GM12878 (cell line): ENCODE measurements around the gene IMMT. TPM values are rescaled to one million over a fixed set of nuclear protein-coding genes. Genes with fewer than 3 reads are reported as not detected.

ENCODE experiments used
- ATAC-seq: fragments of 200-7000 bp; cut with Tn5 transposase; 3 replicates; pipeline ENCODE4 v1.9.1; 2020; ENCODE audit warnings: mild to moderate bottlenecking, moderate library complexity
- BruUV-seq: library from RNA; stranded (reverse); fragments of 400-500 nt; replicated peaks from 2 replicates; lab custom pipeline; 2021; lab: Mats Ljungman, UMichigan
- CTCF ChIA-PET: fragments of 300-600 bp; sonication (Branson Sonifier 250); formaldehyde crosslinking; extraction: SDS; loops from one replicate; lab custom pipeline; 2021; ENCODE audit warnings: inconsistent platforms; lab: Yijun Ruan, JAX
- POLR2A ChIA-PET: fragments of 350-600 bp; formaldehyde crosslinking; extraction: SDS; loops from one replicate; lab custom pipeline; 2021; ENCODE audit warnings: inconsistent platforms; lab: Charles Lee
- RAD21 ChIA-PET: fragments of 300-600 bp; sonication (Branson Sonifier 250); formaldehyde crosslinking; loops from one replicate; lab custom pipeline; 2023; ENCODE audit warnings: antibody characterized with exemption; ENCODE audit not compliant: unreplicated experiment; lab: Charles Lee
- SMC1A ChIA-PET: fragments of 300-600 bp; sonication (Branson Sonifier 250); formaldehyde crosslinking; loops from one replicate; lab custom pipeline; 2023; ENCODE audit not compliant: unreplicated experiment, uncharacterized antibody; lab: Charles Lee
- DNase-seq: peaks from one replicate; pipeline ENCODE4 v3.0.0-alpha.2; 2011; ENCODE audit warnings: low read depth, low spot score
- FAIRE-seq: peaks from 3 replicates; lab custom pipeline; 2011; peaks lifted over from hg19 to GRCh38; lab: Jason Lieb, UNC
- H2AFZ ChIP-seq: 2 replicates; pipeline ENCODE4 v1.6.0; 2011; ENCODE audit warnings: low read depth, low read length, control low read depth; ENCODE audit not compliant: control insufficient read depth
- H3K27ac ChIP-seq: 2 replicates; pipeline ENCODE4 v1.5.1; 2011; ENCODE audit warnings: control low read depth; ENCODE audit not compliant: control insufficient read depth, insufficient read depth
- H3K27me3 ChIP-seq, 2 experiments: replicated peaks in 1 of 2; 2 replicates each; pipeline versions ENCODE4 v1.6.0 to v1.6.1; 2011; ENCODE audit warnings: low read length in 1 of 2; ENCODE audit not compliant: control insufficient read depth in 2 of 2, insufficient read depth in 2 of 2
- H3K36me3 ChIP-seq, 2 experiments: 2 replicates each; pipeline ENCODE4 v1.5.1; 2011; ENCODE audit warnings: low read length in 1 of 2; ENCODE audit not compliant: control insufficient read depth in 2 of 2, insufficient read depth in 2 of 2
- H3K4me1 ChIP-seq: 2 replicates; pipeline ENCODE4 v1.6.1; 2011; ENCODE audit warnings: mild to moderate bottlenecking, low read length, moderate library complexity, mixed read lengths; ENCODE audit not compliant: control insufficient read depth, insufficient read depth
- H3K4me2 ChIP-seq: 2 replicates; pipeline ENCODE4 v1.6.0; 2011; ENCODE audit warnings: control low read depth; ENCODE audit not compliant: control insufficient read depth, insufficient read depth
- H3K4me3 ChIP-seq: fragments of 200-600 bp; sonication (generic); 2 replicates; pipeline ENCODE4 v1.5.1; 2016
- H3K79me2 ChIP-seq: 2 replicates; pipeline ENCODE4 v1.6.0; 2011; ENCODE audit warnings: low read length; ENCODE audit not compliant: control insufficient read depth, insufficient read depth
- H3K9ac ChIP-seq: 2 replicates; pipeline ENCODE4 v1.8.0; 2011; ENCODE audit warnings: low read length, control low read depth, mixed read lengths; ENCODE audit not compliant: control insufficient read depth, insufficient read depth
- H3K9me3 ChIP-seq: replicated peaks from 3 replicates; pipeline ENCODE4 v1.5.1; 2011; ENCODE audit warnings: mild to moderate bottlenecking, low read length; ENCODE audit not compliant: control insufficient read depth, insufficient read depth
- H4K20me1 ChIP-seq: 2 replicates; pipeline ENCODE4 v1.6.0; 2011; ENCODE audit not compliant: control insufficient read depth, insufficient read depth
- CBX5 ChIP-seq: sonication (generic); IDR thresholded peaks from 2 replicates; pipeline ENCODE4 v1.6.1; 2016; ENCODE audit warnings: low read depth, moderate library complexity, mild to moderate bottlenecking, inconsistent platforms
- CEBPB ChIP-seq, 2 experiments: fragments of 150-350 bp in 1 of 2; IDR thresholded peaks; 2 replicates each; pipeline ENCODE4 v1.6.1; 2012 to 2014; ENCODE audit warnings: low read depth in 2 of 2, low read length in 2 of 2, borderline replicate concordance in 1 of 2, inconsistent platforms in 1 of 2
- HSF1 ChIP-seq: fragments of 150-350 bp; IDR thresholded peaks from 2 replicates; pipeline ENCODE4 v1.6.1; 2014; ENCODE audit warnings: mild to moderate bottlenecking, low read depth, low read length
- MTA3 ChIP-seq: IDR thresholded peaks from 2 replicates; pipeline ENCODE4 v1.6.1; 2012; ENCODE audit warnings: low read length, inconsistent platforms, borderline replicate concordance
- POLR2A ChIP-seq: IDR thresholded peaks from 2 replicates; pipeline ENCODE4 v1.6.1; 2011; ENCODE audit warnings: low read depth, mild to moderate bottlenecking, low read length
- REST ChIP-seq: IDR thresholded peaks from 2 replicates; pipeline ENCODE4 v1.6.1; 2012; ENCODE audit warnings: mild to moderate bottlenecking, low read depth, low read length
- TAF1 ChIP-seq: IDR thresholded peaks from 2 replicates; pipeline ENCODE4 v1.6.1; 2011; ENCODE audit warnings: mild to moderate bottlenecking, low read depth, low read length, borderline replicate concordance
- WGBS: methylation state at CpG from one replicate; pipeline ENCODE4 v1.1.6; 2016; ENCODE audit warnings: low lambda C conversion rate; ENCODE audit not compliant: insufficient replicate concordance, insufficient coverage; ENCODE audit errors: missing lambda C conversion rate; 5-methylcytosine and 5-hydroxymethylcytosine counted together
- in situ Hi-C: fragments of 300-500 bp; cut with MboI; formaldehyde crosslinking; loops from 9 replicates; pipeline ENCODE4 v1.14.3; 2018; ENCODE audit warnings: mixed read lengths
- intact Hi-C: fragments of 100-400 bp; cut with micrococcal nuclease; formaldehyde crosslinking; loops from one replicate; pipeline ENCODE4 v1.14.2; 2022; ENCODE audit not compliant: unreplicated experiment
- polyA plus RNA-seq, 11 experiments: library from polyadenylated mRNA; depleted of rRNA in 4 of 11; unstranded in 6 of 11; stranded (reverse) in 5 of 11; fragments of >200 nt; fragmentation: Nextera tagmentation in 4 of 11; fragmentation: Illumina TruSeq in 1 of 11; extraction: Ambion mirVana in 4 of 11; extraction: Trizol in 1 of 11; gene quantifications; 1 replicate in 1 of 11; 2 replicates in 10 of 11; pipeline versions ENCODE4 v1.2.1 to v1.2.3, GENCODE V29; 2011 to 2016; ENCODE audit warnings: inconsistent platforms in 2 of 11, missing spikeins in 2 of 11, low read depth in 1 of 11
- total RNA-seq, 4 experiments: library from RNA; depleted of rRNA in 3 of 4; stranded (reverse); fragments of >200 nt in 3 of 4; fragmentation: Illumina TruSeq in 1 of 4; extraction: Trizol in 1 of 4; gene quantifications; 2 replicates each; pipeline versions ENCODE4 v1.2.1 to v1.2.3, GENCODE V29; 2013 to 2021

The IMMT gene
- total and polyA plus RNA-seq, 10 of the 15 experiments (the other 5 are each of a cell fraction or from before 2014, with no cell fraction given) = 78.4 to 149 (median 98.7) TPM

- no peak for TF ChIP-seq TAF1
- no peak for TF ChIP-seq REST
- TF ChIP-seq CEBPB (IDR thresholded peaks at IDR 0.05; ENCODE audit: borderline replicate concordance in 1 of 2, low read depth in 2 of 2, low read length in 2 of 2) = no peak
- TF ChIP-seq CBX5 = no peak
- no peak for TF ChIP-seq MTA3
- no peak for TF ChIP-seq POLR2A
These were observed 24.0 kb downstream of the IMMT start (continued) for GRCh38 chr2:86171295-86171694.

- FAIRE-seq (no peak), DNase-seq (no peak), ATAC-seq (no peak)
- no peak overlapping the region for H2AFZ ChIP-seq
- peaks cover 1 to 35% of the 10 kb centered on the region in 2 experiments for H3K36me3 ChIP-seq
- H3K27me3 ChIP-seq = no peaks in the 10 kb centered on the region
- POLR2A ChIA-PET = interaction anchor here (0.6 kb wide), 1 partner anchor 555 kb away, joined by 4 read pairs; no protein-coding TSS in a partner anchor
- H3K4me1 ChIP-seq = peaks cover 5% of the 10 kb centered on the region; the same call in 1 of the 2 replicates
- no peaks in the 10 kb centered on the region for H3K9me3 ChIP-seq
- in situ Hi-C loops (no loop called here), intact Hi-C loops (no loop called here)
- over 99% methylated on average over 4 of the region's 4 CpGs for WGBS
- CTCF ChIA-PET = no interaction called here
- H3K79me2 ChIP-seq = no peaks in the 10 kb centered on the region; the same call in 1 of the 2 replicates
- H3K4me3 ChIP-seq = no peak overlapping the region
- no peak for TF ChIP-seq HSF1
- H3K9ac ChIP-seq = no peak overlapping the region
- no peaks in the 10 kb centered on the region for H4K20me1 ChIP-seq
- SMC1A ChIA-PET = no interaction called here
- RAD21 ChIA-PET = interaction anchor here (1.1 kb wide), 1 partner anchor 51 kb away, joined by 3 read pairs; no protein-coding TSS in a partner anchor
- no peak overlapping the region for H3K4me2 ChIP-seq
- no peak overlapping the region for H3K27ac ChIP-seq
- BruUV-seq = no TSS peak
These were observed 24.8 kb downstream of the IMMT start for GRCh38 chr2:86170449-86170848.
